BE2C (cell line): ENCODE measurements around the gene RFX2.

Experiments used
- DNase-seq: peaks from one replicate; pipeline ENCODE4 v3.0.0-alpha.2; 2020
- H3K27me3 ChIP-seq: fragments of 250-450 bp; sonication (Bioruptor Pico); 2 replicates; pipeline ENCODE4 v1.5.1; 2020; ENCODE audit warnings: mild to moderate bottlenecking
- H3K36me3 ChIP-seq: fragments of 250-450 bp; sonication (Bioruptor Pico); 2 replicates; pipeline ENCODE4 v1.5.1; 2020; ENCODE audit warnings: mild to moderate bottlenecking
- H3K4me1 ChIP-seq: fragments of 250-450 bp; sonication (Bioruptor Pico); 2 replicates; pipeline ENCODE4 v1.5.1; 2020
- H3K4me3 ChIP-seq: 2 replicates; pipeline ENCODE4 v1.5.1; 2011; ENCODE audit warnings: low read depth, low read length
- H3K9me3 ChIP-seq: fragments of 250-450 bp; sonication (Bioruptor Pico); 2 replicates; pipeline ENCODE4 v1.5.1; 2020
- CTCF ChIP-seq: IDR thresholded peaks from 2 replicates; pipeline ENCODE4 v1.5.1; 2012; ENCODE audit warnings: mild to moderate bottlenecking, low read depth, low read length

RFX2 gene

DNA sequence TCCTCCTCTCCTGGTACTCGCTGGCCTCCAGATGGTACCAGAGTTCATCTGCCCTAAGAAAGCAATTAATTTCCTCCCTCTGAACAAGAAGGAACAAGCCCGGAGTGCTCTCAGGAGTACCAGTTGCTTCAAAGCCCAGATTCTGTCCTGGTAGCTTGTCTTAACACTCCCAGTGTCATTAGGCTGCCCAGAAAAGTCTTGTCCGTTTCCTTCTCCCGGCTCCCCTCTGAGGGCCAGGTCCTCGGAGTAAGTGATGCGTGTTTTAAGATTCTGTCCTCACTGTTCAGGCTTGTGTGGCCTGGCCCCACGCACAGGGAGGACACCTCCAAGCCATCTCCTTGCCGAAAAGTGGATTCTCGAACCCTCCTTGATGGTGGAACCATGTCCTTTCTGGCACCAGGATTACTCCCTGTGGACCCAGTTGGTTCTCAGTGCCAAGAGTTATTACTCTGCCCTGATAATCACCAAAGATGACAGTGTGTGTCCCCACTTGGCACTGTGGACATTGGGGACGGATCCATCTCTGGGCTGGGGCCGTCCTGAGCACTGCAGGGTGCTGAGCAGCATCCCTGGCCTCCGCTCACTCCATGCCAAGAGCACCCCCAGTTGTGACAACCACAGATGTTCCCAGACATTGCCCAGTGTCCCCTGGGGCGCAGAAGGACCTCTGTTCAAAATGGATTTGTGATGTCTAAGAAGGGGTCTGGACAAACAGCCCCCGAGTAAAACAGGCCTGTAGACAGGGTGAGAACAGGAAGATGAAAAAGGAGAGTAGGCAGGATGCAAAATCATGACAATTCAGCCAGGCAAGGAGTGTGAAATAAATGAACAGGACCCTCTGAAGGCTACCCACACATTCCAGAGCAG, 52.4 kb downstream of the RFX2 start:
- no peaks in the 10 kb centered on the region for H3K9me3 ChIP-seq
- peaks cover 14% of the 10 kb centered on the region for H3K4me1 ChIP-seq
- no peak for DNase-seq
- no peaks in the 10 kb centered on the region for H3K36me3 ChIP-seq
- no peak overlapping the region for H3K4me3 ChIP-seq
- H3K27me3 ChIP-seq: no peaks in the 10 kb centered on the region
- TF ChIP-seq CTCF: no peak

- H3K9me3 ChIP-seq: no peaks in the 10 kb centered on the region
- H3K4me1 ChIP-seq: peaks cover 14% of the 10 kb centered on the region
- TF ChIP-seq CTCF: no peak
- no peaks in the 10 kb centered on the region for H3K36me3 ChIP-seq
- no peak overlapping the region for H3K4me3 ChIP-seq
- no peaks in the 10 kb centered on the region for H3K27me3 ChIP-seq
- no peak for DNase-seq
Measured at GRCh38 chr19:6056801-6057650, 53.3 kb downstream of the RFX2 start.

GRCh38 chr19:6056282-6056741, 54.0 kb downstream of the RFX2 start:
- DNase-seq: no peak

DNA sequence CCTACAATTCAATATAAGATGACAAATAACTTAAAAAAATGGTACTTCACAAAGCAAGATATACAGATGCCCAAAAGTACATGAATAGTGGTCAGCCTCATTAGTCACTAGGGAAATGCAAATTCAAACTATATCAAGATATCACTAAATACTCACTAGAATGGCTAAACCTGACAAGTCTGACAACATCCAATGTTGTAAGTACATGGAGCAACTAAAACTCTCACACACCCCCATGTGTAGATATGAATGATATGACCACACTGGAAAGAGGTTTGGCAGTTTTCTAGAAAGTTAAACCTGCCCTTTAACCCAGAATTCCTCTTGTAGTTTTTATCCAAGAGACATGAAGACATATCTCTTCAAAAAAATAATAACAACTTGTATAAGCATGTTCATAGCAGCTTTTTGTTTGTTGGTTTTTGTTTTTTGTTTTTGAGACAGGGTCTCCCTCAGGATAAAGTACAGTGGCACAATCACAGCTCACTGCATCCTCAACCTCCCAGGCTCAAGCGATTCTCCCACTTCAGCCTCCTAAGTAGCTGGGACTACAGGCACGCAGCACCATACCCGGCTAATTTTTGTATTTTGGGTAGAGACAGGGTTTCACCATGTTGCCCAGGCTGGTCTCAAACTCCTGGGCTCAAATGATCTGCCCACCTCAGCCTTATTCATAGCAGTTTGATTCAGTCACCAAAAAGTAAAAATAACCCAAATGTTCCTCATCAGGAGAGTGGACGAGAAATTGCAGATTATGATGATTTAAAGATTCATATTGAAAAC, 55.1 kb downstream of the RFX2 start:
- Histone ChIP-seq H3K4me1 (peaks cover 3% of the 10 kb centered on the region; the same call in 1 of the 2 replicates), H3K4me3 (no peak overlapping the region), H3K9me3 (no peaks in the 10 kb centered on the region), H3K27me3 (no peaks in the 10 kb centered on the region), H3K36me3 (no peaks in the 10 kb centered on the region)
- TF ChIP-seq CTCF: no peak
- no peak for DNase-seq

More at GRCh38 chr19:6056282-6056741, 54.0 kb downstream of the RFX2 start:
- Histone ChIP-seq H3K4me1 (peaks cover 14% of the 10 kb centered on the region), H3K4me3 (no peak overlapping the region), H3K36me3 (no peaks in the 10 kb centered on the region), H3K9me3 (no peaks in the 10 kb centered on the region), H3K27me3 (no peaks in the 10 kb centered on the region)
- no peak for TF ChIP-seq CTCF

GRCh38 chr19:6048793-6049405, 61.4 kb downstream of the RFX2 start:
- peak; percentile 93 for TF ChIP-seq CTCF
- Histone ChIP-seq H3K4me3 (no peak overlapping the region), H3K4me1 (peaks cover 6% of the 10 kb centered on the region; the same call in 1 of the 2 replicates), H3K36me3 (no peaks in the 10 kb centered on the region), H3K9me3 (no peaks in the 10 kb centered on the region), H3K27me3 (no peaks in the 10 kb centered on the region)
- DNase-seq: peak; percentile 83
